Measurements from ENCODE around the gene ATXN2L.

Gene ATXN2L

DNA sequence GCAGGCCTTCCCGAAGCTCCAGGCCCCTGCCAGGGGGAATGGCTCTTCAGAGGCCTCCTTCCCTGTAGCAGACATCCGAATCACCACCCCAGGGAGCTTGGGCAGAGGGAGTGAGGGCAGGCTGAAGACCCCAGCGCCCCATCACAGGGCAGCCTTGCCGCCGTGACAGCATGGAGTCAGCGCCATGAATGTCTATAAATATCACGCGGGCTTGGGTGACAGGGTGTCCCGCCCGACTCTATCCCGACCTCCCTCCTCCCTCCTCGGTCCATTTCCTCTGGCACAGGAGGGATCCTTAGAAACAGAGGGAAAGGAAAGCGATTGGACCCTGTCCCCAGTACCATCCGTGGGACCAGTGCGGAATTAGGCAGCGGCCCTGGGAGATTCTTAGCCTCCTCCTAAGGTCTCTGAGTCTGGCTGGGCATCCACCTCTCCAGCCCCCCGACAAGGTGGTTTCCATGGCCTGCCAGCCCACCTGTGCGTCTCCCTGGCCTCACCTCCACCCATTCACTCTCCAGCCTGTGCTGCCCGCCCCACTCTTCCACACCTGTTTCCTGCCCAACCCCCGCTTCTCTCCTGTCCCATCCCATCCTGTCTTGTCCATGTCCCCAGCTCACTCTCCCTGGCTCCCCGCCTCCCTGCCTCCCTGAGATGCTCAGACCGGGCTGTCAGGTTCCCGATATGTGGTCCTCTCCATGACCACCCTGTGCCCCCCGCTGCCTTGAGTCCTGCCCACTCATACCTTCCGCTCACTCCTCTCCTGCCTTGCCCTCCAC is 60.6 kb downstream of the ATXN2L start (continued):
- TF ChIP-seq, protein P1, sequence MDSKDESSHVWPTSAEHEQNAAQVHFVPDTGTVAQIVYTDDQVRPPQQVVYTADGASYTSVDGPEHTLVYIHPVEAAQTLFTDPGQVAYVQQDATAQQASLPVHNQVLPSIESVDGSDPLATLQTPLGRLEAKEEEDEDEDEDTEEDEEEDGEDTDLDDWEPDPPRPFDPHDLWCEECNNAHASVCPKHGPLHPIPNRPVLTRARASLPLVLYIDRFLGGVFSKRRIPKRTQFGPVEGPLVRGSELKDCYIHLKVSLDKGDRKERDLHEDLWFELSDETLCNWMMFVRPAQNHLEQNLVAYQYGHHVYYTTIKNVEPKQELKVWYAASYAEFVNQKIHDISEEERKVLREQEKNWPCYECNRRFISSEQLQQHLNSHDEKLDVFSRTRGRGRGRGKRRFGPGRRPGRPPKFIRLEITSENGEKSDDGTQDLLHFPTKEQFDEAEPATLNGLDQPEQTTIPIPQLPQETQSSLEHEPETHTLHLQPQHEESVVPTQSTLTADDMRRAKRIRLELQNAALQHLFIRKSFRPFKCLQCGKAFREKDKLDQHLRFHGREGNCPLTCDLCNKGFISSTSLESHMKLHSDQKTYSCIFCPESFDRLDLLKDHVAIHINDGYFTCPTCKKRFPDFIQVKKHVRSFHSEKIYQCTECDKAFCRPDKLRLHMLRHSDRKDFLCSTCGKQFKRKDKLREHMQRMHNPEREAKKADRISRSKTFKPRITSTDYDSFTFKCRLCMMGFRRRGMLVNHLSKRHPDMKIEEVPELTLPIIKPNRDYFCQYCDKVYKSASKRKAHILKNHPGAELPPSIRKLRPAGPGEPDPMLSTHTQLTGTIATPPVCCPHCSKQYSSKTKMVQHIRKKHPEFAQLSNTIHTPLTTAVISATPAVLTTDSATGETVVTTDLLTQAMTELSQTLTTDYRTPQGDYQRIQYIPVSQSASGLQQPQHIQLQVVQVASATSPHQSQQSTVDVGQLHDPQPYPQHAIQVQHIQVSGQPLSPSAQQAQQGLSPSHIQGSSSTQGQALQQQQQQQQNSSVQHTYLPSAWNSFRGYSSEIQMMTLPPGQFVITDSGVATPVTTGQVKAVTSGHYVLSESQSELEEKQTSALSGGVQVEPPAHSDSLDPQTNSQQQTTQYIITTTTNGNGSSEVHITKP (tag by site-specific recombination; IDR thresholded peaks at IDR 0.05) = no peak
- TF ChIP-seq ZNF501 (tag by site-specific recombination; IDR thresholded peaks at IDR 0.05) = no peak
- TF ChIP-seq, protein P2, sequence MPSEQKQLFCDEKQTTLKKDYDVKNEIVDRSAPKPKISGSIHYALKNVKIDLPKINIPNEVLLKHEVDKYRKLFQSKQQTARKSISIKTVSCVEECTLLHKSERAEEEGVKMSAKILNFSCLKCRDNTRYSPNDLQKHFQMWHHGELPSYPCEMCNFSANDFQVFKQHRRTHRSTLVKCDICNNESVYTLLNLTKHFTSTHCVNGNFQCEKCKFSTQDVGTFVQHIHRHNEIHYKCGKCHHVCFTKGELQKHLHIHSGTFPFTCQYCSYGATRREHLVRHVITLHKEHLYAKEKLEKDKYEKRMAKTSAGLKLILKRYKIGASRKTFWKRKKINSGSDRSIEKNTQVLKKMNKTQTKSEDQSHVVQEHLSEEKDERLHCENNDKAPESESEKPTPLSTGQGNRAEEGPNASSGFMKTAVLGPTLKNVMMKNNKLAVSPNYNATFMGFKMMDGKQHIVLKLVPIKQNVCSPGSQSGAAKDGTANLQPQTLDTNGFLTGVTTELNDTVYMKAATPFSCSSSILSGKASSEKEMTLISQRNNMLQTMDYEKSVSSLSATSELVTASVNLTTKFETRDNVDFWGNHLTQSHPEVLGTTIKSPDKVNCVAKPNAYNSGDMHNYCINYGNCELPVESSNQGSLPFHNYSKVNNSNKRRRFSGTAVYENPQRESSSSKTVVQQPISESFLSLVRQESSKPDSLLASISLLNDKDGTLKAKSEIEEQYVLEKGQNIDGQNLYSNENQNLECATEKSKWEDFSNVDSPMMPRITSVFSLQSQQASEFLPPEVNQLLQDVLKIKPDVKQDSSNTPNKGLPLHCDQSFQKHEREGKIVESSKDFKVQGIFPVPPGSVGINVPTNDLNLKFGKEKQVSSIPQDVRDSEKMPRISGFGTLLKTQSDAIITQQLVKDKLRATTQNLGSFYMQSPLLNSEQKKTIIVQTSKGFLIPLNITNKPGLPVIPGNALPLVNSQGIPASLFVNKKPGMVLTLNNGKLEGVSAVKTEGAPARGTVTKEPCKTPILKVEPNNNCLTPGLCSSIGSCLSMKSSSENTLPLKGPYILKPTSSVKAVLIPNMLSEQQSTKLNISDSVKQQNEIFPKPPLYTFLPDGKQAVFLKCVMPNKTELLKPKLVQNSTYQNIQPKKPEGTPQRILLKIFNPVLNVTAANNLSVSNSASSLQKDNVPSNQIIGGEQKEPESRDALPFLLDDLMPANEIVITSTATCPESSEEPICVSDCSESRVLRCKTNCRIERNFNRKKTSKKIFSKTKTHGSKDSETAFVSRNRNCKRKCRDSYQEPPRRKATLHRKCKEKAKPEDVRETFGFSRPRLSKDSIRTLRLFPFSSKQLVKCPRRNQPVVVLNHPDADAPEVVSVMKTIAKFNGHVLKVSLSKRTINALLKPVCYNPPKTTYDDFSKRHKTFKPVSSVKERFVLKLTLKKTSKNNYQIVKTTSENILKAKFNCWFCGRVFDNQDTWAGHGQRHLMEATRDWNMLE (tag by site-specific recombination; conservative IDR thresholded peaks at IDR 0.05; ENCODE audit: low read depth) = no peak

DNA sequence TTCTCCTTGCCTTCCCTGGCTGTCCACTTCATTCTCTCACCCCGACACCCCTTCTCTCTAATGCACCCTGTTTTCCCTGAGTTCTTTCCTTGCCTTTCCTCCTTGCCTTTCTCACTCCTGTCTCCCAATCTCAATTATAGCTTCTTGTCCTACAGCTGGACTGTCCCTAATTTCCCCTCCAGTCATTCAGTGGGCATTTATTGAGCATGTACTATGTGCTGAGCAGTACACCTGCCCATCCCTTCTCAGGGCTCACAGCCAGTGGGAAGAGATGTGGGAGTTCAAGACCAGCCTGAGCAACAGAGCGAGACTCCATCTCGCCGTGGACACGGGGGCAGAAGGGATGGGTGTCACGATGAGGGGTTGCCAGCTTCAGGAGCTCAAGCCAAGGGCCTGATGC is 61.2 kb downstream of the ATXN2L start:
- Histone ChIP-seq H3K4me1 (ENCODE audit: control insufficient read depth, insufficient read depth, low read length) (peaks cover 6% of the 10 kb centered on the region; the same call in 1 of the 2 replicates), H3K27ac (ENCODE audit: extremely low read depth, low read depth, low read length) (no peak overlapping the region), H3K4me3 (ENCODE audit: low read depth, low read length) (no peak overlapping the region), H3K36me3 (ENCODE audit: control insufficient read depth in 2 of 2, insufficient read depth in 1 of 2, low read length in 2 of 2) (peaks cover 0 to 18% of the 10 kb centered on the region in 2 experiments; a peak in 2 of 3 replicates), H3K9me3 (ENCODE audit: control insufficient read depth, insufficient read depth, low read depth, low read length) (no peaks in the 10 kb centered on the region)
- no peak for TF ChIP-seq ZNF837 (tag by site-specific recombination; IDR thresholded peaks at IDR 0.05)
- no peak for TF ChIP-seq ZXDB (tag by site-specific recombination; IDR thresholded peaks at IDR 0.05)
- TF ChIP-seq ZNF664 (tag by site-specific recombination; IDR thresholded peaks at IDR 0.05) = peak; percentile 98
- TF ChIP-seq, protein P3, sequence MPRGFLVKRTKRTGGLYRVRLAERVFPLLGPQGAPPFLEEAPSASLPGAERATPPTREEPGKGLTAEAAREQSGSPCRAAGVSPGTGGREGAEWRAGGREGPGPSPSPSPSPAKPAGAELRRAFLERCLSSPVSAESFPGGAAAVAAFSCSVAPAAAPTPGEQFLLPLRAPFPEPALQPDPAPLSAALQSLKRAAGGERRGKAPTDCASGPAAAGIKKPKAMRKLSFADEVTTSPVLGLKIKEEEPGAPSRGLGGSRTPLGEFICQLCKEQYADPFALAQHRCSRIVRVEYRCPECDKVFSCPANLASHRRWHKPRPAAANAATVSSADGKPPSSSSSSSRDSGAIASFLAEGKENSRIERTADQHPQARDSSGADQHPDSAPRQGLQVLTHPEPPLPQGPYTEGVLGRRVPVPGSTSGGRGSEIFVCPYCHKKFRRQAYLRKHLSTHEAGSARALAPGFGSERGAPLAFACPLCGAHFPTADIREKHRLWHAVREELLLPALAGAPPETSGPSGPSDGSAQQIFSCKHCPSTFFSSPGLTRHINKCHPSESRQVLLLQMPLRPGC (tag by site-specific recombination; IDR thresholded peaks at IDR 0.05) = no peak
- ChIA-PET CTCF (interaction anchor here (0.6 to 0.7 kb wide), 2 partner anchors 23 to 29 kb away, joined by 3 read pairs; no protein-coding TSS in a partner anchor), POLR2A (no interaction called here)
